ENCODE results near the gene SIPA1L3. TPM values are rescaled to one million over a fixed set of nuclear protein-coding genes. Genes with fewer than 3 reads are reported as not detected.

SIPA1L3 gene
- total RNA-seq, 1 experiment from 2014 or later: 19.9 TPM

- Histone ChIP-seq H3K9me3 (ENCODE audit: low read depth, low read length, poor library complexity, severe bottlenecking) (no peaks in the 10 kb centered on the region), H3K27ac (ENCODE audit: low read depth, low read length, poor library complexity, severe bottlenecking) (no peak overlapping the region), H3K27me3 (replicated peaks; ENCODE audit: insufficient read depth, low read depth, low read length, poor library complexity) (no peaks in the 10 kb centered on the region), H3K4me1 (ENCODE audit: insufficient read depth, low read length, poor library complexity, severe bottlenecking) (no peaks in the 10 kb centered on the region), H3K4me3 (ENCODE audit: low read depth, low read length, poor library complexity, severe bottlenecking) (no peak overlapping the region), H3K36me3 (ENCODE audit: insufficient read depth, low read length, poor library complexity, severe bottlenecking) (no peaks in the 10 kb centered on the region)
- TF ChIP-seq CTCF (conservative IDR thresholded peaks at IDR 0.05; ENCODE audit: low read depth, low read length) (no peak), EZH2 (IDR thresholded peaks at IDR 0.05; ENCODE audit: borderline replicate concordance, low read depth, low read length, poor library complexity, severe bottlenecking) (no peak)
- intact Hi-C loops (cut with micrococcal nuclease; ENCODE audit: unreplicated experiment): no loop called here
- BruUV-seq (replicated peaks): no TSS peak
- POLR2A ChIA-PET (ENCODE audit: low non-redundant PET): no interaction called here
- CTCF ChIA-PET: no interaction called here
- DNase-seq (ENCODE audit: low spot score): no peak
These were observed 310.0 kb downstream of the SIPA1L3 start for GRCh38 chr19:38216785-38217641.

- Histone ChIP-seq H3K36me3 (ENCODE audit: insufficient read depth, low read length, poor library complexity, severe bottlenecking) (no peaks in the 10 kb centered on the region), H3K4me3 (ENCODE audit: low read depth, low read length, poor library complexity, severe bottlenecking) (no peak overlapping the region), H3K27ac (ENCODE audit: low read depth, low read length, poor library complexity, severe bottlenecking) (no peak overlapping the region), H3K27me3 (replicated peaks; ENCODE audit: insufficient read depth, low read depth, low read length, poor library complexity) (no peaks in the 10 kb centered on the region), H3K9me3 (ENCODE audit: low read depth, low read length, poor library complexity, severe bottlenecking) (no peaks in the 10 kb centered on the region), H3K4me1 (ENCODE audit: insufficient read depth, low read length, poor library complexity, severe bottlenecking) (no peaks in the 10 kb centered on the region)
- intact Hi-C loops (cut with micrococcal nuclease; ENCODE audit: unreplicated experiment): no loop called here
- TF ChIP-seq EZH2 (IDR thresholded peaks at IDR 0.05; ENCODE audit: borderline replicate concordance, low read depth, low read length, poor library complexity, severe bottlenecking) (no peak), CTCF (conservative IDR thresholded peaks at IDR 0.05; ENCODE audit: low read depth, low read length) (no peak)
- CTCF ChIA-PET: no interaction called here
- no peak for DNase-seq (ENCODE audit: low spot score)
- POLR2A ChIA-PET (ENCODE audit: low non-redundant PET): no interaction called here
- BruUV-seq (replicated peaks): no TSS peak
These were observed 311.2 kb downstream of the SIPA1L3 start for GRCh38 chr19:38218204-38218603.

GRCh38 chr19:38219221-38219620, 312.2 kb downstream of the SIPA1L3 start:
- BruUV-seq (replicated peaks): no TSS peak
- Histone ChIP-seq H3K4me1 (ENCODE audit: insufficient read depth, low read length, poor library complexity, severe bottlenecking) (no peaks in the 10 kb centered on the region), H3K27me3 (replicated peaks; ENCODE audit: insufficient read depth, low read depth, low read length, poor library complexity) (no peaks in the 10 kb centered on the region), H3K9me3 (ENCODE audit: low read depth, low read length, poor library complexity, severe bottlenecking) (no peaks in the 10 kb centered on the region), H3K36me3 (ENCODE audit: insufficient read depth, low read length, poor library complexity, severe bottlenecking) (no peaks in the 10 kb centered on the region), H3K4me3 (ENCODE audit: low read depth, low read length, poor library complexity, severe bottlenecking) (no peak overlapping the region), H3K27ac (ENCODE audit: low read depth, low read length, poor library complexity, severe bottlenecking) (no peak overlapping the region)
- no peak for DNase-seq (ENCODE audit: low spot score)
- intact Hi-C loops (cut with micrococcal nuclease; ENCODE audit: unreplicated experiment): no loop called here
- TF ChIP-seq EZH2 (IDR thresholded peaks at IDR 0.05; ENCODE audit: borderline replicate concordance, low read depth, low read length, poor library complexity, severe bottlenecking) (no peak), CTCF (conservative IDR thresholded peaks at IDR 0.05; ENCODE audit: low read depth, low read length) (no peak)
- ChIA-PET POLR2A (ENCODE audit: low non-redundant PET) (no interaction called here), CTCF (no interaction called here)

Measured in A673 (cell line).